GM10248 (cell line): ENCODE data around the gene CUL9.
A peak's percentile ranks its signal among the peaks of the same experiment; 100 is the strongest.

ENCODE experiments used
- CTCF ChIA-PET: fragments of 300-600 bp; sonication (Branson Sonifier 250); formaldehyde crosslinking; extraction: SDS; loops from one replicate; lab custom pipeline; 2021; ENCODE audit warnings: antibody characterized with exemption; lab: Yijun Ruan, JAX
- POLR2A ChIA-PET: fragments of 350-650 bp; sonication (Branson Sonifier 250); formaldehyde crosslinking; extraction: SDS; loops from one replicate; lab custom pipeline; 2020; ENCODE audit warnings: antibody characterized with exemption; lab: Yijun Ruan, JAX
- DNase-seq: peaks from one replicate; pipeline ENCODE4 v3.0.0; 2012; ENCODE audit errors: extremely low spot score
- CTCF ChIP-seq: IDR thresholded peaks from 2 replicates; pipeline ENCODE4 v1.5.1; 2012; ENCODE audit warnings: mild to moderate bottlenecking, low read depth; ENCODE audit errors: extremely low read depth, missing control alignments, control extremely low read depth

CUL9 gene

DNA sequence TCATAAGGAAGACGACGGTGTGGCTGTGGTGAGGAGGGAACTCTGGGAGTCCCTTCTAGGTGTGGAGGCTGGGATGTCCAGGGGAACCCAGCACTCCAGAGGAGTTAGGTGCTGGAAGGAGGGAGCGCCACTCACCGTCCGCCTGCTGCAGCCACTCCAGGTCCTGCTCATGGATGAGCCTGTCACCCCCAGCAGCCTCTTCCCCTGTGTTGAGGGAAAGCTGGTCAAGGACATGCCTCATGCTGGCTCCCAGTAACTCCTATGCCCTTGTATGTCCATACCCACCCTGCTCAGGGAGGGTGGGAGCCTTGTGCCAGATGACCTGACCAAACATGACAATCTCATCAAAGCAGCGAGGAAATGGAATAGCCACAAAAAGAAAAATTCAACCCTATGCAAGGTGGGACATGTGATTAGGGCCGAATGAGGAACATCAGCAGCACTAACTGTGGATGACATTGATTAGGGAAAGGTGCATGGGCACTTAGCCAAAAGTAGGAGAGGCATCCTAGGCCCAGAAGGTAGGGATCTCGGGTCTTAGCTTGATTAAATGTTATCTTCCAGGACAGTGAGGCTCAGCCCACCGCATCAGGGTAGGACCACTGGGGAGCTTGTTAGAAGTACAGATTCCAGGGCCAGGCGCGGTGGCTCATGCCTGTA lies 44.3 kb downstream of the CUL9 start:
- DNase-seq, result no peak
- no peak for TF ChIP-seq CTCF
- ChIA-PET POLR2A (no interaction called here), CTCF (no interaction called here)

GRCh38 chr6:43228951-43229802 lies 47.2 kb downstream of the CUL9 start, which contains the start of gene DNPH1:
Gene DNPH1, minus strand, starts transcription at chr6:43229481. Its CDS starts 25 bp downstream, at chr6:43229456.
- peak; percentile 87 for DNase-seq
- POLR2A ChIA-PET, result interaction anchor here (0.5 to 0.7 kb wide), 2 partner anchors 33 to 52 kb away, joined by 3 read pairs; no protein-coding TSS in a partner anchor
- peak; percentile 93 for TF ChIP-seq CTCF
- CTCF ChIA-PET, result interaction anchor here (0.6 to 4.0 kb wide), 60 partner anchors 9 to 851 kb away, joined by 3 to 39 read pairs (median 4); partner anchors contain the start of genes CUL9, LRRC73 and ZNF318

DNA sequence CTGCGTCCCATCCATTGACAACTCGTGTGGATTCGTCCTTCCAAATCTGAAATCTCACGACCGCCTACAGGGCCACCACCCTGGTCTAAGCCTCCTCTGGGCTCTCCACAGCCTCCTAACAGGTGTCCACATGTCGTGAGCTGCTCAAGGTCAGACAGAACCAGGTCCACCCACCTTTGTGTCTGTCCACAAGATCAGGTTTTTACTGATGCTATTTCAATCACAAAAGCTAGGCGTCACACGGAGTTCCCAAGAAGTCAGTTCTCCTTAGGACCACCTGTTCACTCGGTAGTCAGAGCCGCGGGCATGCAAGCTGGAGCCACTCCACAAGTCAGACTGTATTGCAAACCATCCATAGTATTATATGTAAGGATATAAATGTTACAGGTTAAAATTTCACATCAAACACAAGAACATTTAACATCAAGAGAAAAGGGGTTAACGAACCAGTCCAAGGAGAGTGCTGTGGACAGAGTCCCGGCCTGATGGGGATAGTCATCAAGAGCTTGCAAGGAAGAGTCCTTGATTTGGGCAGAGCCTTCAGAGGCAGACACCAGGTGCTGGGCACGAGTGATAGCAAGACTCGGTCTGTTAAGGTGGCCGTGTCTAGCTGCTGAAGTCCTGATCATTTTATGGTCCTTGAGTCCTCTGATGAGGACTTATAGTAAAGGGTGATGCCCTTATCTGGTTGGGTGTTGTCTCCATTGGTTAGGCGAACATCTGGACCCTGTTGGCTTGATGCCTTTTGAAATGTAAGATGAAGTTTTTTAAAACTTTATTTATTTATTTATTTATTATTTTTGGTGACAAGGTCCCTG lies 48.0 kb downstream of the CUL9 start:
- ChIA-PET POLR2A (no interaction called here), CTCF (interaction anchor here (0.6 to 4.0 kb wide), 42 partner anchors 8 to 379 kb away, joined by 3 to 39 read pairs (median 6); partner anchors contain the start of genes LRRC73, TTBK1 and ZNF318)
- TF ChIP-seq CTCF, result no peak
- DNase-seq, result no peak

GRCh38 chr6:43231053-43231452 lies 49.1 kb downstream of the CUL9 start:
- CTCF ChIA-PET, result interaction anchor here (0.8 to 4.0 kb wide), 10 partner anchors 12 to 279 kb away, joined by 3 to 39 read pairs (median 5); partner anchors contain the start of genes LRRC73 and TTBK1
- no peak for TF ChIP-seq CTCF
- DNase-seq, result no peak
- POLR2A ChIA-PET, result no interaction called here

DNA sequence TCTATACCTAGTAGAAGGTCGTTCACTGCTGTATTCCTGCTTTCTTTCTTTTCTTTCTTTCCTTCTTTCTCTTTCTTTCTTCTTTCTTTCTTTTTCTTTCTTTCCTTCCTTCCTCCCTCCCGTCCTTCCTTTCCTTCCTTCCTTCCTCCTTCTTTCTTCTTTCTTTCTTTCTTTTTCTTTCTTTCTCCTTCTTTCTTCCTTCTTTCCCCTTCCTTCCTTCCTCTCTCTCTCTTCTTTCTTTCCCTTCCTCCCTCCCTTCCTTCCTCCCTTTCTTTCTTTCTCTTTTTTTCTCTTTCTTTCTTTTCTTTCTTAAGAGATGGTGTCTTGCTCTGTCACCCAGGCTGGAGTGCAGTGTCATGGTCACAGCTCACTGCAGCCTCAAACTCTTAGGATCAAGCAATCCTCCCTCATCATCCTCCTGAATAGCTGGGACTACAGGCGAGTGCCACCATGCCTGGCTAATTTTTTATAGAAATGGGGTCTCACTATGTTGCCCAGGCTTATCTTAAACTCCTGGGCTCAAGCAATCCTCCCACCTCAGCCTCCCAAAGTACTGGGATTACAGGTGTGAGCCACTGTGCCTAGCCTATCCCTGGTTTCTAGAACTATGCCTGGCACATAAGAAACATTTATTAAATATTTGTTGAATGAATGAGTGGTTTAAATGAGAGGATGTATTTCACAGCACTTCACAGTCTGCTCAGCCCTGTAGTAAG lies 49.9 kb downstream of the CUL9 start:
- ChIA-PET POLR2A (no interaction called here), CTCF (interaction anchor here (0.8 to 4.0 kb wide), 8 partner anchors 9 to 275 kb away, joined by 3 to 39 read pairs (median 7); partner anchors contain the start of gene TTBK1)
- no peak for TF ChIP-seq CTCF
- no peak for DNase-seq
